ENCODE results near the gene LARGE2. TPM values are rescaled to one million over a fixed set of nuclear protein-coding genes. Genes with fewer than 3 reads are reported as not detected.

The LARGE2 gene
- total and polyA plus RNA-seq, 9 of the 15 experiments (the other 6 are each of a cell fraction or from before 2014, with no cell fraction given): 0.56 to 14.1 (median 6.6) TPM

DNA sequence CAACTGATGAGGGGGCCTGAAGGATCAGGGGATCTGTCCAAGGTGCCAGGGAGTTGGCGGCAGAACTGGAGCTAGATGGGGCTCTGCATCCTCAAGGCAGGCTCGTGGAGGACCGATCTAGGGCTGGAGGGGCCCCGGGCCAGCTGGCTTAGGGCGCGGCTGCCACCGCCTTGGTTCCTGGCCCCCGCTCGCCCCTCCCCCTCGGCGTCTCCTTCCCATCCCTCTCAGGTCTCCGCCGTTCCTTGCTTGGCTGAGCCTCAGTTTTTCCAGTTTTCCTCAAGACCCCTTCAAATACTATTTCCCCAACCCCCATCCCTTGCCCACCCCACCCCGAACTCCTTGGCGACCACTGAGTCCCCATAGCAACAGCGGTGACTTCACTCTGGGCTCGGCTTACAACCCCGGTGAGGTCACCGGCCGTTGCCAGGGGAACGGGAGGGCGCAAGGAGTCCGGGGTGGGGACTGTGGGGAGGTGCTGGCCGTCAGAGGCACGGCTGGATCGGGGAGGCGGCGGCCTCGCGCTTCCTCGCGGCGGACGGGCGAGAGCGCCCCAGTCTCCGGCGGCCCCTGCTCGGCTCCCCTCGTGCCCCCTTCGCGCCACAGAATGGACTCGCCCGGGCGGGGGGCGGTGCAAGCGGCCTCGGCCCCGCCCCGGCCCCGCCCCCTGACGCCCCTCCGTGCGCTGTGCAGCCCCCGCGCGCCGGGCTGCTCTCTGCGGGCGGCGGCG, 22.8 kb upstream of the LARGE2 start (continued):
- TF ChIP-seq CXXC5 (CRISPR knock-in tag; IDR thresholded peaks at IDR 0.05) (peak; percentile 71), JUND (IDR thresholded peaks at IDR 0.05; ENCODE audit: borderline replicate concordance, low read depth, low read length) (peak; percentile 98), JUND (tag; IDR thresholded peaks at IDR 0.05; ENCODE audit: borderline replicate concordance, low read depth, low read length) (peak; percentile 78; the same call in 1 of the 3 replicates), ZNF583 (CRISPR knock-in tag; IDR thresholded peaks at IDR 0.05) (no peak), PCBP1 (IDR thresholded peaks at IDR 0.05; ENCODE audit: low read depth, low read length, poor library complexity, severe bottlenecking) (peak; percentile 82), CCNT2 (IDR thresholded peaks at IDR 0.05; ENCODE audit: borderline replicate concordance, extremely low read depth, insufficient read length, low read depth, low read length) (peak; percentile 66), ZNF584 (CRISPR knock-in tag; IDR thresholded peaks at IDR 0.05; ENCODE audit: low read depth) (peak; percentile 35; the same call in 1 of the 2 replicates), ZNF778 (CRISPR knock-in tag; IDR thresholded peaks at IDR 0.05) (no peak), PHF8 (IDR thresholded peaks at IDR 0.05; ENCODE audit: borderline replicate concordance, low read length) (0 out of 2 replicates have a peak, but pooled peaks have one; percentile 16), ZBTB7A (IDR thresholded peaks at IDR 0.05; ENCODE audit: borderline replicate concordance, control insufficient read depth, low read depth, low read length) (peak; percentile 14; the same call in 1 of the 2 replicates), DPF2 (IDR thresholded peaks at IDR 0.05) (peak; percentile 40; the same call in 1 of the 2 replicates), GABPB1 (CRISPR knock-in tag; IDR thresholded peaks at IDR 0.05) (peak; percentile 64), KAT7 (CRISPR knock-in tag; IDR thresholded peaks at IDR 0.05; ENCODE audit: borderline replicate concordance) (no peak), ZNF133 (CRISPR knock-in tag; IDR thresholded peaks at IDR 0.05) (no peak), ATF7 (IDR thresholded peaks at IDR 0.05) (peak; percentile 99), ATF1 (CRISPR knock-in tag; IDR thresholded peaks at IDR 0.05) (no peak), ATF1 (tag; IDR thresholded peaks at IDR 0.05) (peak; percentile 84), RB1 (IDR thresholded peaks at IDR 0.05; ENCODE audit: low read depth) (peak; percentile 95), FOXJ2 (tag; IDR thresholded peaks at IDR 0.05) (peak; percentile 83), MAZ (CRISPR knock-in tag; conservative IDR thresholded peaks at IDR 0.05 in 1 of 2, IDR thresholded peaks at IDR 0.05 in 1 of 2) (peak; percentile 45 to 65; a peak in 2 of 4 replicates), ZNF589 (CRISPR knock-in tag; IDR thresholded peaks at IDR 0.05; ENCODE audit: low read depth) (no peak), RFX1 (IDR thresholded peaks at IDR 0.05) (peak; percentile 99)
- TF ChIP-seq, protein P1, sequence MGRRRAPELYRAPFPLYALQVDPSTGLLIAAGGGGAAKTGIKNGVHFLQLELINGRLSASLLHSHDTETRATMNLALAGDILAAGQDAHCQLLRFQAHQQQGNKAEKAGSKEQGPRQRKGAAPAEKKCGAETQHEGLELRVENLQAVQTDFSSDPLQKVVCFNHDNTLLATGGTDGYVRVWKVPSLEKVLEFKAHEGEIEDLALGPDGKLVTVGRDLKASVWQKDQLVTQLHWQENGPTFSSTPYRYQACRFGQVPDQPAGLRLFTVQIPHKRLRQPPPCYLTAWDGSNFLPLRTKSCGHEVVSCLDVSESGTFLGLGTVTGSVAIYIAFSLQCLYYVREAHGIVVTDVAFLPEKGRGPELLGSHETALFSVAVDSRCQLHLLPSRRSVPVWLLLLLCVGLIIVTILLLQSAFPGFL (CRISPR knock-in tag; IDR thresholded peaks at IDR 0.05): no peak
- TF ChIP-seq, protein P2, sequence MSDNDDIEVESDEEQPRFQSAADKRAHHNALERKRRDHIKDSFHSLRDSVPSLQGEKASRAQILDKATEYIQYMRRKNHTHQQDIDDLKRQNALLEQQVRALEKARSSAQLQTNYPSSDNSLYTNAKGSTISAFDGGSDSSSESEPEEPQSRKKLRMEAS (CRISPR knock-in tag; IDR thresholded peaks at IDR 0.05): peak; percentile 16; the same call in 1 of the 2 replicates
- TF ChIP-seq, protein P3, sequence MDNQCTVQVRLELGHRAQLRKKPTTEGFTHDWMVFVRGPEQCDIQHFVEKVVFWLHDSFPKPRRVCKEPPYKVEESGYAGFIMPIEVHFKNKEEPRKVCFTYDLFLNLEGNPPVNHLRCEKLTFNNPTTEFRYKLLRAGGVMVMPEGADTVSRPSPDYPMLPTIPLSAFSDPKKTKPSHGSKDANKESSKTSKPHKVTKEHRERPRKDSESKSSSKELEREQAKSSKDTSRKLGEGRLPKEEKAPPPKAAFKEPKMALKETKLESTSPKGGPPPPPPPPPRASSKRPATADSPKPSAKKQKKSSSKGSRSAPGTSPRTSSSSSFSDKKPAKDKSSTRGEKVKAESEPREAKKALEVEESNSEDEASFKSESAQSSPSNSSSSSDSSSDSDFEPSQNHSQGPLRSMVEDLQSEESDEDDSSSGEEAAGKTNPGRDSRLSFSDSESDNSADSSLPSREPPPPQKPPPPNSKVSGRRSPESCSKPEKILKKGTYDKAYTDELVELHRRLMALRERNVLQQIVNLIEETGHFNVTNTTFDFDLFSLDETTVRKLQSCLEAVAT (IDR thresholded peaks at IDR 0.05): peak in 1 of 2 experiments; percentile 94; a peak in 2 of 4 replicates
- TF ChIP-seq, protein P4, sequence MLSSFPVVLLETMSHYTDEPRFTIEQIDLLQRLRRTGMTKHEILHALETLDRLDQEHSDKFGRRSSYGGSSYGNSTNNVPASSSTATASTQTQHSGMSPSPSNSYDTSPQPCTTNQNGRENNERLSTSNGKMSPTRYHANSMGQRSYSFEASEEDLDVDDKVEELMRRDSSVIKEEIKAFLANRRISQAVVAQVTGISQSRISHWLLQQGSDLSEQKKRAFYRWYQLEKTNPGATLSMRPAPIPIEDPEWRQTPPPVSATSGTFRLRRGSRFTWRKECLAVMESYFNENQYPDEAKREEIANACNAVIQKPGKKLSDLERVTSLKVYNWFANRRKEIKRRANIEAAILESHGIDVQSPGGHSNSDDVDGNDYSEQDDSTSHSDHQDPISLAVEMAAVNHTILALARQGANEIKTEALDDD (IDR thresholded peaks at IDR 0.05): no peak

Data from K562 (cell line).